Fibroblast of peridontal ligament (primary cell): Measurements from ENCODE around the gene DGKG.

Source experiments
- DNase-seq: peaks from one replicate; pipeline ENCODE4 v3.0.0-alpha.2; 2010; ENCODE audit errors: extremely low read depth

The DGKG gene

GRCh38 chr3:186367631-186368030 is 5.6 kb upstream of the DGKG start:
- DNase-seq, result no peak

GRCh38 chr3:186366206-186366605 is 4.2 kb upstream of the DGKG start:
- DNase-seq, result no peak

DNA sequence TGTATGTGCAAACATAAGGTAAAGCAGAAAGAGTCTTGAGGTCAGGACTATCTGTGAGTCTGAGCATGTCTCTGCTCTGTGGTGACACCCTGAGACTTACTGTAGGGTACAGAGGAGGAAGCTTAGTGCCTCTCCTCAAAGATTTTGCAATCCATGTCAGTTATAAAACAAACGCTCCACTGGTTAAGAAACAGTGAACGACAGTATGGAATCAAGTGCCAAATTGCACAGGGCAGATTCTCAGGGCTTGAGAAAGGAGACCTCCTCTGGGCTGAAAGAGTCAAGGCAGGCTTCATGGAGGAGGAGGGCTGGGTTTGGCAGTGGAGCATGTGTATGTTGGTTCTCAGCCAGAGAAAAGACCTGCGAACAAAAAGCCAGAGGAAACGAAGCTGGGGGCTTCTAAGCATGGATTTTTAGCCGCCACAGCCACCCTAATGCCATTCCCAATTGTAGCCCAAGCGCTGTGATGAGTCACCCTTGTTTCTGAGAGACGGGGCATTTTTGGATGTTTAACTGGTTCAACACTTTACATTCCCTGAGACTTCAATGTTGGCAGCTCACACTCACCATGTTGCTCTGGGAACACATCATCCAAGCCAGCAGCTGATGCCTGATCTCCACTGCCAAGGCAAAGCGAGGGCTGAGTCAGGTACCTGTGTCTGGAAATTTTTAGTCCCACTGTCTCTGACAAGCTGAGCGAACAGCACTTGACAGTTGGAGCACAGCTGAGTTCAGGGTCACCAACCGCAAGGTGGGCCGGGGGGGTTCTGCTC is 3.4 kb upstream of the DGKG start:
- no peak for DNase-seq

- no peak for DNase-seq
Measured at GRCh38 chr3:186362988-186363387, 954 bp upstream of the DGKG start.

- no peak for DNase-seq
Measured at GRCh38 chr3:186362537-186362842, 456 bp upstream of the DGKG start.

DNA sequence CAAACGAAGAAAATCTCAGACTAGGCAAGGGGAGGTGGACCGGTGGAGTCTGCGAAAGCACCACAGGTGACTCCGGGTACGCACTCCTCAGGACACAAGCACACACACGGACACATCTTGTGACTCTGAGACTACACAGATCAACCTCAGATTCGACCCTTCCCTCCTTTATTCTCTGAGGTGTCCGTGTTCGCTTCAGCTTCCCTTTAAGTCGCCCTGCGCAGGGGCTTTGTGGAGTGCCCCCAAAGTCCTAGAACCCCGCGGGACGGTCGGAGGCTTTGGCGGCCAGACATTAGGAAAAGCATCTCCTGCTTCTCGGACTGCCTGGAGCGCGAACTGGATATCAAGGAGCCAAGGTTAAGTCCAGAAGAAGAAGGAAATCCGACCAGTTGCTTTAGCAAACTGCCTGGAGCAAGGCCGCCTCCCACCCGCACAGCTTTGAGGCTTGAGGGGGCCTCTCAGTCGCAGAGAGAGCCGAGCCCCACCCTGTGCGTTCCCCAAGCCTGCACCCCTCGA is 730 bp downstream of the DGKG start:
- no peak for DNase-seq

GRCh38 chr3:186360779-186361178 is 1.3 kb downstream of the DGKG start:
- DNase-seq, result no peak

- no peak for DNase-seq
Measured at GRCh38 chr3:186359078-186359477, 3.0 kb downstream of the DGKG start.

GRCh38 chr3:186356152-186356551 is 5.9 kb downstream of the DGKG start:
- no peak for DNase-seq

GRCh38 chr3:186354100-186354499 is 7.9 kb downstream of the DGKG start:
- no peak for DNase-seq

GRCh38 chr3:186352369-186352768 is 9.7 kb downstream of the DGKG start:
- DNase-seq, result no peak

GRCh38 chr3:186342197-186342596 is 19.8 kb downstream of the DGKG start:
- DNase-seq, result no peak

GRCh38 chr3:186340204-186340603 is 21.8 kb downstream of the DGKG start:
- no peak for DNase-seq

- no peak for DNase-seq
Measured at GRCh38 chr3:186339180-186339918, 22.7 kb downstream of the DGKG start.

- DNase-seq, result no peak
Measured at GRCh38 chr3:186333256-186333655, 28.8 kb downstream of the DGKG start.

DNA sequence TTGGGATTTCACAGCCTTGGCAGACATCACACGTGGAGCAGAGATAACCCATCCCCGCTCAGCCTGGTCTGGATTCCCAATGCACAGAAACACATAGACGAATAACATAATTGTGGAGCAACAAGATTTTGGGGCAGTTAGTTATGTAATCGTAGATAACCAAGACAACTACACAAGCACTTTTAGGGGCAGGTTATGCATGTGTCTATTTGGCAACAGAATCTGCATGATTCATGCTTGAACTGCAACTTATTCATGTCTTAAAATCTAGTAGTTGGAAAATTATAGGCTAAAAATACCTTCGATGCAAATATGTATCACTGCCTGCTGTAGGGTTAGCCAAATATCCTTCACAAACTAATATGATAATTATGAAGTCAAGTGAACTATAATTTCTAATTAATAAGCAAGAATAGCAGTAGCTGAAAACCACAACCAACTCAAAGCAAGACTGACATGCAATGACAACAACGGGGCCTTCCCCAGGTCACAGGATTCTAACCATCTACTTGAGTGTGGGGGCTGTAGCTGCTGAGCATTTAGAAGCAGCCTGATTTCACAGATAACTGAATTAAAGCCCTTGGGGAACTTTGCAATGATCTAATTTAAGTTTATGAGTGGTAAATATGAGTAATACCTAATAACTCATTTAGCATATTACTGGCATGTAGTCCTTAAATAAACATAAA is 31.1 kb downstream of the DGKG start:
- DNase-seq, result no peak

DNA sequence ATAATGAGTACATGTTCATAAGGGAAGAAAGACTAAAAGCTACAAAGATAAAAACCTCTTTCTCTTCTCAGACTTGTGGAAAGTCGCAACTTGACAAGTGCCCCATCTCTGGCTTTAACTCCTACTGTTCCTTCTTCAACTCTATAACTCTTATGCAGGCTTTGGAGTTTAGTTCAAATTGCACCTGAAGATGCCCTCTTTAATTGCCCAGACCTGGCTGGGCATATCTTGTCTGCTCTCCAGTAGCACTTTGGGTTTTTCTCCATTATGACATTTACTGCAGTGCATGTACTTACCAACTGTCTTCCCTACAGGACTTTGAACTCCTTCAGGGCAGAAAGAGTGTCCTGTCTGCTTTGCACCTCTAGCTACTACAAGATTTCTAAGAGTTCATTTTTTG is 32.4 kb downstream of the DGKG start:
- DNase-seq, result no peak

- DNase-seq, result no peak
Measured at GRCh38 chr3:186327912-186328487, 34.0 kb downstream of the DGKG start.

GRCh38 chr3:186322761-186323160 is 39.3 kb downstream of the DGKG start:
- no peak for DNase-seq

DNA sequence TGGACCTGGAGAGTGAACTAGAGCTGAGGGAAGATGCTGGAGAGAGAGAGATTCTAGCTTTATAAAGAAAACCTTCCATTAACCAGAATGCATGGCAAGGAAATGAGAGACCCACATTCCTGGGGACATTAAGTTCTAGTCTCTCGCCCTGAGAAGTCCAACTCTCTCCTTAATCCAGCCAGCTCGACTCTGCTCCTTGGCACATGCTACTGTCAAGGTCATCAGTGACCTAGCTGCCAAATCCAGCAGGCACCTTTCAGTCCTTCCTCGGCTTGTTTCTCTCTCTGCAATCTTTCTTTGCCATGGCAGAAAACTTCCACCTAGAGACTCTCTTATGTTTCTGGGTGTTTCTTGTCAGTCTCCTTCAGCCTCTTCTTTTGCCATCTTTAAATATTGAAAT is 40.3 kb downstream of the DGKG start:
- no peak for DNase-seq

DNA sequence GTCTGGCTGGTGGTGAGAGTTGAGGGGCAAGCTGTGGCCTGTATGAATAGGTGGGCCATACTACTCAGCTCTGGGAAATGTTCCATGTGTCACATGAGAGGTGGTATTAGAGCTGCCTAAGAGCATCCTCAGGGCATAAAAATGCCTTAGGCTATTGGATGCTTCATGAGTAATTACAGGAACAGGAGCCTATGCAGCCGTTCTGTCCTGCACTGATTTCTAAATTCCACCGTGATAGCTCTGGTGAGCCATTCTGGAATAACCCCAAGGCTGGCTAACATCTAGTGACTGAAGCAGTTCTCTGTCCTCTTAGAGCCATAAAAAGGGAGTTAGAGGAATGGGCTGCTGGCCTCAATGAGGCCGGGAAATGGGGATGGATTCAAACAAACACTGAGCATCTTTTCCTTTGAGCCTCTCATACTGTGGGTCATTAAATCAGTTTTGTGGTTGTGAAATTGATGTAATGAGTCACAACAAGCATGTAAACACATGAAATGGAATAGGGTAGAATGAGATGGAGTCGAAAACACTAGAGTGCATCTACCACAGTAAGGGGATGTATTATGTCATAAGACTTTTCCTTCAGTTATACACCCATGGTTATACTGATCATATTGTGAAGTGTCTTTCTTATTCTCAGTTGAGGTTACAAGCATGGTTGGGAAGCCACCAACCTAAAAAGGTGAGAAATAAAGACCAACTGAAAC is 41.0 kb downstream of the DGKG start:
- DNase-seq, result peak; percentile 19

DNA sequence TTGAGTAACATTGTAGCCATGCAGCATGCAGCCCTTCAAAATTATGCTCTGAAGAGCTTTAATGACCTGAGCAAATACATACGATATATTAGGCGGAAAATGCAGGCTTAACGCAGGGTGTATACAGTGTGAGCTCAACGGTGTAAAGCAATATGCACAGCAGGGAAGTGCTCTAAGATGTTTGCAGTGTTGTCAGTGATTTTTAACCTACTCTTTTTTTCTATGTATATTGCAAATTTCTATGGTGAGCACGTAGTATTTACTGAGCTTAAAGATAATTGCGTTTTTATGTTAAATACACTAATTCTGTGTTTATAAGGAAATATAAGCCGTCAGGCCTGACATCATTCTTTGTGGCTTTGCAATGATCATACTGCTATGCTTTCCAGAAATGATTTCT is 42.1 kb downstream of the DGKG start:
- DNase-seq, result no peak
